Neural cell (in vitro differentiated cells): Measurements from ENCODE around the gene GPR107. TPM values are rescaled to one million over a fixed set of nuclear protein-coding genes. Genes with fewer than 3 reads are reported as not detected.

Experiments used
- H2AFZ ChIP-seq: fragments of 200-600, 300-800 bp; sonication (generic), shearing (Covaris generic); 2 replicates; pipeline ENCODE4 v1.6.0; 2014; ENCODE audit warnings: low read depth, mild to moderate bottlenecking, antibody characterized with exemption, low read length, moderate library complexity
- H3F3A ChIP-seq: fragments of 200-600 bp; shearing (Covaris generic); 2 replicates; pipeline ENCODE4 v1.6.1; 2016; ENCODE audit warnings: mild to moderate bottlenecking, moderate library complexity, mixed read lengths, antibody characterized with exemption, low read length; ENCODE audit not compliant: insufficient read depth, poor library complexity, severe bottlenecking
- H3K27ac ChIP-seq: fragments of 200-600, 300-800 bp; sonication (generic), shearing (Covaris generic); 2 replicates; pipeline ENCODE4 v1.5.1; 2014; ENCODE audit warnings: mild to moderate bottlenecking, low read length, moderate library complexity
- H3K27me3 ChIP-seq: fragments of 300-800, 200-600 bp; sonication (generic), shearing (Covaris generic); 2 replicates; pipeline ENCODE4 v1.6.0; 2014; ENCODE audit warnings: mild to moderate bottlenecking, low read depth, low read length, moderate library complexity; ENCODE audit not compliant: insufficient read depth
- H3K36me3 ChIP-seq: fragments of 300-800, 200-600 bp; sonication (generic), shearing (Covaris generic); 2 replicates; pipeline ENCODE4 v1.5.1; 2014; ENCODE audit warnings: mild to moderate bottlenecking, antibody characterized with exemption, low read length, moderate library complexity; ENCODE audit not compliant: insufficient read depth
- H3K4me2 ChIP-seq: fragments of 300-800, 200-600 bp; sonication (generic), shearing (Covaris generic); 2 replicates; pipeline ENCODE4 v1.6.0; 2014; ENCODE audit warnings: mild to moderate bottlenecking, low read length
- H3K4me3 ChIP-seq: fragments of 300-800, 200-600 bp; sonication (generic), shearing (Covaris generic); 2 replicates; pipeline ENCODE4 v1.5.1; 2014; ENCODE audit warnings: mild to moderate bottlenecking, low read length, moderate library complexity
- H3K79me2 ChIP-seq: fragments of 200-600 bp; shearing (Covaris generic); replicated peaks from 2 replicates; pipeline ENCODE4 v1.6.0; 2014; ENCODE audit warnings: mild to moderate bottlenecking, low read length, moderate library complexity; ENCODE audit not compliant: insufficient read depth
- H3K9ac ChIP-seq: fragments of 300-800, 200-600 bp; sonication (generic), shearing (Covaris generic); 2 replicates; pipeline ENCODE4 v1.6.1; 2016; ENCODE audit warnings: mild to moderate bottlenecking, low read length, mixed read lengths
- H3K9me2 ChIP-seq: fragments of 200-600 bp; shearing (Covaris generic); 2 replicates; pipeline ENCODE4 v1.6.1; 2016; ENCODE audit warnings: mild to moderate bottlenecking, low read length, mixed read lengths; ENCODE audit not compliant: insufficient read depth
- H3K9me3 ChIP-seq: fragments of 200-600, 300-800 bp; sonication (generic), shearing (Covaris generic); 2 replicates; pipeline ENCODE4 v1.6.1; 2016; ENCODE audit warnings: mild to moderate bottlenecking, mixed run types, low read length, moderate library complexity, mixed read lengths
- H4K20me1 ChIP-seq: fragments of 200-600 bp; shearing (Covaris generic); 2 replicates; pipeline ENCODE4 v1.6.1; 2016; ENCODE audit warnings: mild to moderate bottlenecking, mixed run types; ENCODE audit not compliant: insufficient read depth
- CTCF ChIP-seq: fragments of 450-650 bp; IDR thresholded peaks from 2 replicates; pipeline ENCODE4 v1.5.1; 2014; ENCODE audit warnings: antibody characterized with exemption, mild to moderate bottlenecking, moderate library complexity; ENCODE audit not compliant: poor library complexity, severe bottlenecking
- EP300 ChIP-seq: fragments of 450-650 bp; conservative IDR thresholded peaks from 2 replicates; pipeline ENCODE4 v1.6.1; 2014; ENCODE audit warnings: antibody characterized with exemption, mild to moderate bottlenecking, moderate library complexity; ENCODE audit not compliant: poor library complexity, severe bottlenecking
- EZH2 ChIP-seq: fragments of 200-600, 300-800 bp; shearing (Covaris generic), sonication (generic); IDR thresholded peaks from 2 replicates; pipeline ENCODE4 v1.6.1; 2014; ENCODE audit warnings: antibody characterized with exemption, low read length, borderline replicate concordance, mild to moderate bottlenecking; ENCODE audit not compliant: insufficient read depth, poor library complexity, severe bottlenecking
- MXI1 ChIP-seq: fragments of 450-650 bp; conservative IDR thresholded peaks from 2 replicates; pipeline ENCODE4 v1.6.1; 2014; ENCODE audit warnings: antibody characterized with exemption, mild to moderate bottlenecking; ENCODE audit not compliant: poor library complexity, severe bottlenecking
- POLR2AphosphoS5 ChIP-seq: IDR thresholded peaks from 2 replicates; pipeline ENCODE4 v1.6.1; 2012
- RAD21 ChIP-seq: fragments of 450-650 bp; conservative IDR thresholded peaks from 2 replicates; pipeline ENCODE4 v1.6.1; 2014; ENCODE audit warnings: antibody characterized with exemption, mild to moderate bottlenecking, moderate library complexity
- REST ChIP-seq: IDR thresholded peaks from 2 replicates; pipeline ENCODE4 v1.6.1; 2012; ENCODE audit warnings: borderline replicate concordance
- SMC3 ChIP-seq: fragments of 450-650 bp; conservative IDR thresholded peaks from 2 replicates; pipeline ENCODE4 v1.6.1; 2014; ENCODE audit warnings: antibody characterized with exemption, mild to moderate bottlenecking, moderate library complexity; ENCODE audit not compliant: poor library complexity
- TAF1 ChIP-seq: IDR thresholded peaks from 2 replicates; pipeline ENCODE4 v1.6.1; 2012; ENCODE audit warnings: low read depth
- polyA plus RNA-seq: library from polyadenylated mRNA; depleted of rRNA; stranded (reverse); fragments of >200 nt; gene quantifications from 2 replicates; pipeline ENCODE4 v1.2.3, GENCODE V29; 2014

The GPR107 gene
- polyA plus RNA-seq, 1 donor from 2014 or later = 21.5 TPM

GRCh38 chr9:130041648-130042405 is 11.9 kb upstream of the GPR107 start:
- Histone ChIP-seq H3K36me3 (no peaks in the 10 kb centered on the region), H3K9ac (peak overlapping the region; percentile 85), H3F3A (no peaks in the 10 kb centered on the region), H4K20me1 (no peaks in the 10 kb centered on the region), H3K9me3 (no peaks in the 10 kb centered on the region), H3K9me2 (no peaks in the 10 kb centered on the region), H3K27ac (peak overlapping the region; percentile 84), H3K27me3 (no peaks in the 10 kb centered on the region), H2AFZ (no peak overlapping the region), H3K4me3 (peak overlapping the region; percentile 93), H3K79me2 (peaks cover 38% of the 10 kb centered on the region), H3K4me2 (peak overlapping the region; percentile 31)
- TF ChIP-seq RAD21 = no peak
- no peak for TF ChIP-seq SMC3
- TF ChIP-seq EZH2 = no peak
- TF ChIP-seq TAF1 = no peak
- TF ChIP-seq CTCF = no peak
- TF ChIP-seq EP300 = no peak
- no peak for TF ChIP-seq POLR2AphosphoS5
- TF ChIP-seq REST = no peak
- no peak for TF ChIP-seq MXI1

- Histone ChIP-seq H3F3A (no peaks in the 10 kb centered on the region), H3K9ac (peak overlapping the region; percentile 85), H3K27ac (peak overlapping the region; percentile 84), H3K27me3 (no peaks in the 10 kb centered on the region), H3K36me3 (no peaks in the 10 kb centered on the region), H3K4me2 (no peak overlapping the region), H2AFZ (peak overlapping the region; percentile 51), H3K9me3 (no peaks in the 10 kb centered on the region), H4K20me1 (no peaks in the 10 kb centered on the region), H3K4me3 (peak overlapping the region; percentile 93), H3K79me2 (peaks cover 33% of the 10 kb centered on the region), H3K9me2 (no peaks in the 10 kb centered on the region)
- no peak for TF ChIP-seq MXI1
- no peak for TF ChIP-seq CTCF
- TF ChIP-seq EP300 = no peak
- TF ChIP-seq EZH2 = no peak
- no peak for TF ChIP-seq SMC3
- no peak for TF ChIP-seq REST
- TF ChIP-seq POLR2AphosphoS5 = no peak
- no peak for TF ChIP-seq TAF1
- TF ChIP-seq RAD21 = no peak
Observed at GRCh38 chr9:130042406-130042884, 11.3 kb upstream of the GPR107 start.
